ENCODE results near the gene DDC.
A peak's percentile ranks its signal among the peaks of the same experiment; 100 is the strongest.

The DDC gene

DNA sequence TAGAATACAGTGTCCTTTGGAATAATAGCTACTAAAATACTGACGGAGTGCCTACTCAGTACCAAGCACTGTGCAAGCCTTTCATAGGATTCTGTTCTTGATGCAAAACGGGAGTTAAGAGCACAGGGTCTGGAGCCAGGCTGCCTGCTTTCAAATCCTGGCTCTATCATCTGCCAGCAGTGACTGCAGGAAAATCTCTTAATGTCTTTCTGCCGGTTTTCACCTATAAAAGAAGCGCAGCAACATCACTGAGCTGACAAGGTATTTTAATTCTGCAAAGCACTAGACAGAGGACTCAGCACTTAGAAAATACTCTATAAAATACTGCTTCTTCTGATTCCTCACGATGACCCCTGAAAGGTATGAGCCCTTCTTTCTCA is 115.7 kb downstream of the DDC start:
- DNase-seq: no peak

GRCh38 chr7:50448823-50449222 is 116.4 kb downstream of the DDC start:
- DNase-seq: peak; percentile 72

DNA sequence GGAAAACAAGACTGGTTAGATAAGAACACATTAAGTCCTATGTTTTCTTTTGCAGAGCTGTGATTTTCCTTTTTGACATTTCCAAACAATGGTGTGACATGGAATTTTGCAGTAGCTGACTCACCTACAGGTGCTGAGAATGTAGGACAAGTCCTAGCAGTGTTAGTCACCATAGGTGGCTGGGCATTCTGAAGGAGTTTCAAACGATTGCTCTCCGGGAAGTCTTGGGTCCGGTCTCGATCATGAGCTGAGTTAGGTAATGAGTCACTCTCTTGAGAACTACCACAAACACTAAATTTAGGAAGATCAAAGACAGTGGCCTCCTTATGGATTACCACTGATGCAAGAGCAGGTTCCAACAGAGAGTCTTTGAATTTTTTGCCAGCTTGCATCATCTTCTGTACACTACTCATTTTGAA is 118.7 kb downstream of the DDC start:
- DNase-seq: peak; percentile 81

- no peak for DNase-seq
Observed at GRCh38 chr7:50436133-50436806, 128.9 kb downstream of the DDC start.

DNA sequence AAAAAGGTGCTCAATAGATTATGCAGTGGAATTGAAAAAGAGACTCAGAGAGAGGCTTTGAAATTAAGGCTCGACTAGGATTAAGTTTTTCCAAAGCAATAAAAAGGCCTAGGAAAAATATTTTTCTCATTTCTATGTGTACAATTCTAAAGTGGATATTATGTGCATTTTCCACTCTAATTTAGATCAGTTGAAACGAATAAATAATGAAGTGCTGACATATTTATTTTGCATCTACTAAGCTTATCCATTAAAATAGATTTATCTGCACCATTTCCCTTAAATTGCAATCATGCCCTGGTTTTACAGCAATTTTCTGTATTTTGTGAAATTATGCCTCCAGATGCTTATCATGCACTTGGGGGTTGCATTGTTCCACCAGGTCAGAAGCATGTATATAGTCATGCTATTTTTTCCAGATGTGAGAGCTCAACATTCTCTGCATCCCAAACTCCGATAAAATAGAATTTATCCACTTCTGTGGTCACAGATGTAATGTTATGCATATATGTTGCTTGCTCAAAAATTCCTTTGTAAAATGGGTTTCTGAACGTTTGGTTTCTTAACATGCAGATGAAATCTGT is 133.4 kb downstream of the DDC start:
- DNase-seq: no peak

DNA sequence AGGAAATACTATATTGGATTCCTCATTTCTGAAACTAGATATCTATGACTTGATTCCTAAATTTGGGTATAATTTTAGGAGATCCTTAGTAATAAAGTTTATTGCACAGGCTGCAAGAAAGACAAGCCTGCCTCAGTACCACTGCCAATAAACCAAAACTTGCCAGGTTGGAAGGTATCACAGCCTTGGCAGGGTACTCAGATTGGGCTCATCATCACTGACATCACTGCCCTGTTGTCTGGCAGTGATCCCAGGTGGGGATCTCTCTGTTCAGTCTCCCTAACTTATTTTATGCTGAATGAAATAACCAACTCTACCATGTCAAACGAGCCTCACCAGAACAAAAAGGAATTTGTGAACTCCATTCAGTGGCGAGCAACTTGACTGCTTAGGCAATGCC is 133.9 kb downstream of the DDC start:
- no peak for DNase-seq

GRCh38 chr7:50428911-50429310 is 136.3 kb downstream of the DDC start:
- DNase-seq: no peak

DNA sequence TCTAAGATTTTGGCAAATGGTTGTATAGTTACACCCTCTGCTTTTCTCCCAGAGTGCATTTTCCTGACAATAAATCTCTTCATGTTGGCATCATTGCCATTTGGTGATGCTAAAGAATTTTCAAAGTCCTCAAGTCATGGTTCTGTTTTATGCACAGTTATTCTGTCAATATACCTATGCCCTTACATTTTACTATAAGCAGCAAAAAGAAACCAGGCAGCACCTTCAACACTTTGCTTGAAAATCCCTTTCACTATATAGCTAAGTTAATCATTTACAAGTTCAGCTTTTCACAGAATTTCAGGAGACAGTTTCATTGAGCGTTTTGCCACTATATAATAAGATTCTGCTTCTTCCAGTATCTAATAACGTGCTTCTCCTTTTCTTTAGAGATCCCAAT is 137.7 kb downstream of the DDC start:
- no peak for DNase-seq

DNA sequence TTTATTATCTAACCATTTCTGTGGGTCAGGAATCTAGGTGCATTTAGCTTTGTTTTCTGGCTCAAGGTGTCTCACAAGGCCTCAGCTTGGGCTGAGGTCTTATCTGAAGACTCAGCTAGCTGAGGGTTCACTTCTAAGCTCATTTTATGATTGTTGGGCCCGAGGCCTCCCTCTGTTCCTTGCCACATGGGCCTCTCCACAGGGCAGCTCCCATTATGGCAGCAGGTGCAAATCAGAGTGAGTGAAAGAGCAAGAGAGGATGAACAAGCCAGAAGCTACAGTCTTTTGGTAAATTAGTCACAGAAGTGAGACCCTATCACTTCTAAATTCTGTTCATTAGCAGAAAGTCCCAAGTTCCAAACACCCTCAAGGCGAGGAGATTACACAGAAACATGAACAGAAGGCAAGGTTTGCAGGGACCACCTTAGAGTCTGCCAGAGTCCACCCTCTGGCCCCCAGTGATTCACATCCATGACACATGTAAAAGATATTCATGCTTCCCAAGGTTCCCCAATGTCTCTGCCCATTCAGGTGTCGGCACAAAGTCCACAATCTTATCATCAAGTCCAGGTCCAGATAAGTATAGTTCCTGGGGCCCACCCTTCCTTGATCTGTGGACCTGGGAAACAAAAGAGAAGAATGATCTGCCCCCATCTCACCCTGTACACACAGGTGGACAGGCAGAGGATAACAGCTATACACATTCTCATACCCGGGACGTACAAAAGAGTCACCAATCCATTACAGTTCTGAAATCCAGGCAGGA is 138.7 kb downstream of the DDC start:
- DNase-seq: no peak

DNA sequence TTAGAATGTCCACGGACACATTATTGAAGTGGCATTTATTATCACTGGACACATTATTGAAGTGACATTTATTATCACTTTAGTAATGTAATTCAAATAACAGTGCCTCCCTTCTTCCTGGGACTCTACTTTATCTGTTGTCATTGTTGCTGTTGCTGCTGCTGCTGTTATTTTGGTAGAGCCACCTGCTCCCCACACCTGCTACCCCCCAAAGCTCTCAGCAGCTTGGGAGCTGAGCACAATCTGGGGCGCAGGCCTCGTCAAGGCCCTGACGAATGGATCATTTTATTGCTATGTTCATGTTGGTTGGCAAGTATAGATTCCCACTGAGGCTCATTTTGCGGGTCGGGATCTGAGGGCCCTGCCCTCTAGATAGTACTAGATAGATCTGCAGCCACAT is 139.9 kb downstream of the DDC start:
- DNase-seq: no peak

DNA sequence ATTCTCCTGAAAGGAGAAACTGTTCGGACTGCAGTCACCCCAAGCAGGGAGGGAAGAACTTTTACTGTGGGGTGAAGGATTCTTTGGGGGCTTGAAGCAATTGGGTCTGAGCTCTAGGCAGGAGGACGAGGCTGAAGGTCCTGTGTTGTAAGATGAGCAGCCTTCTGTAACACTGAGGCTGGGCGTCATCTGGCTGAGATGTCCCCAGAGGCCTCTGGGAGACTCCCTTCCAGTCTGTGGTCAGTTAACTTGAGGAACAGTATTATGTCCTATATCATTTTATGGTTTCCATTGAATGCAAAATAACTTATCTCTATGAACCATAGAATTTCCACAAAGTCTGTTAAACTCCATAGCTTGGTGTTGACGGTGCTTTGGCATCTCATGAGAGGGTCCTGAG is 141.3 kb downstream of the DDC start:
- no peak for DNase-seq

DNA sequence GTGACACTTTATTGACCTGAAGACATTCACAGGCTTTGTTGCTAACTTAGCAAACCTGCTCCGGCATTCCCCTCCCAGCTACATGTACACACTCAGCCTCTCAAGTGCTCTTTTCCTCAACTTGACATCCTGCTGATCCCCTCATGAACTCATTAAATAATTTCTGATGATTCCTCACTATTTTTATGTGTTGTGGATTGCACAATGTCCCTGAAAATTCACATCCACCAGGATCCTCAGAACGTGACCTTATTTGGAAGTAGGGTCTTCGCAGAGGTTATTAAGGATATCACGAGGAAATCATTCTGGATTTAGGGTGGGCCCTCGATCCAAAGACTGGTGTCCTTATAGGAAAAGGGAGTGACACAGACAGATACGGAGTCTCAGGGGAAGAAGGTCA is 142.3 kb downstream of the DDC start:
- DNase-seq: no peak

- DNase-seq: no peak
Observed at GRCh38 chr7:50421043-50421442, 144.2 kb downstream of the DDC start.

DNA sequence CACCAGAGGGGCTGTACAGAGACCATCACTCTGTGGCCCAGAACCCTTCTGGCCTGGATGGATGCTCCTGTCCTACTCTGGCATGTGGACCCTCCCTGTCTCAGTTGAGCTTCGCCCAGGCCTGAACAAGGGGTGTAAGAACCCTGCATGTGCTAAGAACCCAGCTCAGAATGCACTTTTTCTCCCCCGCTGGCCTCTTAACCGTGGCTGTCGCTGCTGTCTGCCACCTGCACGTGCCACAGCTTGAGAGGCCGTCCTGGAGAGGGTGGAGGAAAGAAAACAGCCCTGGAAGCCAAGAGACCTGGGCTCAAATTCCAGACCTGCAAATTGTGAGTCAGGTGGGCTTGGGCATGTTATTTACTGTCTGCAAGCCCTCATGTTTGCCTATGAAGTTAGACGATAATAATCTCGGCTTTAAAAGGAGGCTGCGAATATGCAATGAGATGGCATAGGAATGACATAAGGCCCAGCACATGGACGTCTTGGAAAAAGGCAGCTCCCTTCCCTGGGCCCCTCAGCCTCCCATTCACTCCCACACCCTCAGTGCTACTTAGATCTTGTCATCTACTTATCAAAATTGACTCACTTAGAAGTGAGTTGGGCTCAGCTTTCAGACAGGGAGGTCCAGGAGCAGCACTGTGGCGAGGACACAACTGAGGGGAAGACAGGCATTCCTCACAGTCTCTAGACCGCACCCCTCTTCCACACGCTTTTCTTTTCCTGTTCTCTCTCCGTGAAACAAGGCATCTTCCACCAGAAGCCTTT is 146.5 kb downstream of the DDC start:
- no peak for DNase-seq

DNA sequence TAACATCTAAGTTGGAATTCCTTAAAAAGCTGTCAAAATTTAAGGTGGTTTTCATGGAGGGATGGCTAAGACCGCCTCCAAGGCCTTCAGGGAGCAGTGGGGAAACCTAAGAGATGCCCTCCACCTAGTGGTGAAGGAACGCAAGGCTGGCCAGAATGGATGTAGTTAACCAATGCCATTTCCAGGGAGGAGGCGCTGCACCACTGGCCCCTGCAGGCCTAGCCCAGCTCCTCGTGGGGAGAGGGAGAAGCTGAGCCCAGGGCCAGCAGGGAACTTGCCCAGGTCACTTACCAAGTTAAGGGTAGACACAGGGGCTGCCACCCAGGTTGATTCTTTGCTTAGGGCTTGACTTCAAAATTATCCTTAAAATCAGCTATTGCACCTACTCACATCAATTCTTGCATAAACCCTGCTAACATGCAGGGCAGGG is 147.1 kb downstream of the DDC start:
- DNase-seq: peak; percentile 88

DNA sequence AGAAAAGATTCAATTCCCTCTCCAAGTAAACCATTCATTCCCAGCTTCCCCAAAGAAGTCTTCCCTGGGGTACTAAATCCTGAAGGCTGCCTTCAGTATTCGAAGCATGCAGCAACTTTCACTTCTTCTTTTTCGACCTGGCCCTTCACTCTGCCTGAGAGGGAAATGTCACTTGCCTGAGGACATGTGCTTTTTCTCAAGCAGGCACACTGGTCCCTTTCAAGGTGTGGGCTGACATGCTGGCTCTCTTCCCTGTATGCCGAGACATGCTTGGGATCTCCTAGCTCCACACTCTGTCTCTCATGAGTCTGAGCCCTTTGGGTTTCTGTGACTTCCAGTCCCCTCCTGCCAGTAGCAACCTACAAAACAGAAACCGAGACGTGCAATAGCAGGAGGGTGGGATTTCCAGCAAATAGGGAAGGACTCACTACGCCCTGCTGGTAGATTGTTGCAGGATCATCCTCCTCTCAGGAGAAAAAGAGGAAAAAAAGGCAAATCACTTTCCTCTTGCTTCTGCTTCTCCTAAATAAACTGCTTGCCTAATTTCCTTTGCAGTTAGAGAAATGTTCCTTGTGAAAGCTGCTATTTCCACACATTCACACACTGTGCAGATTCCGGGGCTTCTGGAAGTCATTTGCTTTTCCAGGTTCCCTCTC is 148.6 kb downstream of the DDC start:
- DNase-seq: no peak

GRCh38 chr7:50415844-50416364 is 149.3 kb downstream of the DDC start:
- no peak for DNase-seq

DNA sequence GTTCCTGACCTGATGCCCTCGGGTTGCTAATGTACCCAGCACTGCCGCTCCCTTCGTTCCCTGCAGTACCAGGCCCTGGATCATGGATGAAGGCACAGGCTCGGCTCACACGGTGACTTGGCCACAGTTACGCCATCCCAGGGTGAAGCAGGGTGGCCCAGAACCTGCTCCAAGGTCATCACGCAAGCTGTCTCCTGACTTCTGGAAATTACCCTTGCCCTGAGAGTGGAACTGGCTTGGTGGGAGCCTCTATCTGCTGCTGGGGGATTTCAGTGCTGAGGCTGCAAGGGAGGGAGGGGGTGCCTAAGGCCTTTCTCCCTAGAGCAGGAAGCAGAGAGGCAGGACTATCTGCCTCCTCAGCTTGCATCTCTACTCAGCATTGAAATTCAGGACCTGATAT is 151.6 kb downstream of the DDC start:
- DNase-seq: no peak

- no peak for DNase-seq
Observed at GRCh38 chr7:50412973-50413372, 152.2 kb downstream of the DDC start.

DNA sequence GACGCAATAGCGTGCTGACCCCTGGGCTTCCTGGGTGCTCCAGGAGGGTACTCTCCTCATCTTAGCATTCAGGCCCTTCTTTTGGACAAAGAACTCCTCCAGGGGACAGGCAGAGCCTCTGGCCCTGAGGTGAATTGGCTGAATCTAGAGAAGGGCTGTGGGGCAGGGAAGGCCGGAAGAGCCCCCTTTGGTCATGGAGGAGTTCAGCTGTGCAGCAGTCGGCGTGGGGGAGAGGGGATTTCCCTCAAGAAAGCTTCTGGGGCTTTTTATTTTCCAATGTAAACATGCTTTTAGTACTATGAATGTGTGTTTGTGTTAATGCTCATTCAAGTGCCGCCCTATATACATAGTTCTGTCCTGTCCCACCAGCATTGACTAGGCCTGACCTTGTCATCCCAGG is 153.9 kb downstream of the DDC start:
- no peak for DNase-seq

DNA sequence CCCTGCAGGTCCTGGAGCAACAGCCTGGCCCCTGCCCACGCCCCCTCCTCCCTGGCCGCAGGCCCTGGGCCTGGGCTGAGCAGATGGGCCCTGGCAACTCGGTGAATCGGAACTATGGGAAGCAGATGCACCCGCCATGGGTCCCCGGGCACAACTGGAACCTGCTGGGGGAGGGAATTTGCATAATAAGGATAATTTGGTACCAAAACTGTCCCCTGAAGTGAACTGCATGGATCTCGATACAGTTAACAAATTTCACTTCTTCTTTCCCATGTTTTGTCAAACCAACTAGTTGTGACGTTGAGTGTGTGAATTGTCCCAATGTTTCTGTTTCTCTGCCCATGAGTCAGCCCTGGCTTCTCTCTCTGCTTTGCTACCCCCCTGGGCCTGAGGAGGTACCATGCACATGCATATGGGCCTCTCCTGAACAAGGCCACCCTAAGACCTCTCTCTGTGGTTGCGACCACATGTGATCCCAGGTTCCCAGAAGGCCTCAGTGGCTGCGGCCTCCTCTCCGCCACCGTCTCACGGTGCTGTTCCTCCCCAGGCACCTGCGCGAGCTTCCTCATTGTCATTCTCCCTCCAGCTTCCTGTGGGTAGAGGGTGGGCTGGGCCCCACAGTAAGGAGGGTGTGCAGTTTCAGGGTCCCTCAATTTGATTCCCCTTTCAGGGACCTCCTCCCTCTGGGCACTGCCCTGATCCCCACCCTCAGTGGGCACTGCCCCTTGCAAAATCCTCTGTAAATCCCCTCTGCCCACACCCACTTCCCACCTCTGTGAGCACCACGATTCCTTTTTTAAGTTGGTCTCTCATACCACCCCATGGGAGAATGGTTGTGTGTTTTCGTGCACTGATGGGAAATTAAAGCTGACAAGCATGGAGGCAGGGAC is 155.1 kb downstream of the DDC start:
- no peak for DNase-seq
